ENCODE results near the gene L3MBTL4.

The L3MBTL4 gene

GRCh38 chr18:5979176-5979888, 435.4 kb downstream of the L3MBTL4 start:
- DNase-seq = no peak

- no peak for DNase-seq
These were observed 437.7 kb downstream of the L3MBTL4 start for GRCh38 chr18:5977022-5977421.

- no peak for DNase-seq
These were observed 439.4 kb downstream of the L3MBTL4 start for GRCh38 chr18:5975111-5976002.

- DNase-seq = no peak
These were observed 440.0 kb downstream of the L3MBTL4 start for GRCh38 chr18:5974696-5975095.

- DNase-seq = no peak
These were observed 441.6 kb downstream of the L3MBTL4 start for GRCh38 chr18:5973099-5973498.

GRCh38 chr18:5972298-5972697, 442.4 kb downstream of the L3MBTL4 start:
- DNase-seq = no peak

GRCh38 chr18:5969989-5970403, 444.7 kb downstream of the L3MBTL4 start:
- DNase-seq = no peak

- no peak for DNase-seq
These were observed 445.2 kb downstream of the L3MBTL4 start for GRCh38 chr18:5969355-5969988.

- no peak for DNase-seq
These were observed 447.0 kb downstream of the L3MBTL4 start for GRCh38 chr18:5967666-5968065.

- DNase-seq = no peak
These were observed 447.7 kb downstream of the L3MBTL4 start for GRCh38 chr18:5967007-5967406.

GRCh38 chr18:5966514-5966913, 448.2 kb downstream of the L3MBTL4 start:
- DNase-seq = no peak

GRCh38 chr18:5964996-5965395, 449.7 kb downstream of the L3MBTL4 start:
- DNase-seq = no peak

- no peak for DNase-seq
These were observed 450.1 kb downstream of the L3MBTL4 start for GRCh38 chr18:5964596-5964995.

GRCh38 chr18:5964108-5964507, 450.6 kb downstream of the L3MBTL4 start:
- no peak for DNase-seq

GRCh38 chr18:5963267-5963666, 451.4 kb downstream of the L3MBTL4 start:
- no peak for DNase-seq

GRCh38 chr18:5962362-5962761, 452.3 kb downstream of the L3MBTL4 start:
- no peak for DNase-seq

- no peak for DNase-seq
These were observed 452.9 kb downstream of the L3MBTL4 start for GRCh38 chr18:5961828-5962150.

- no peak for DNase-seq
These were observed 453.4 kb downstream of the L3MBTL4 start for GRCh38 chr18:5961097-5961827.

GRCh38 chr18:5958822-5959221, 455.9 kb downstream of the L3MBTL4 start:
- DNase-seq = no peak

- DNase-seq = no peak
These were observed 458.9 kb downstream of the L3MBTL4 start for GRCh38 chr18:5955861-5956260.

- DNase-seq = no peak
These were observed 463.1 kb downstream of the L3MBTL4 start for GRCh38 chr18:5951515-5952091.

GRCh38 chr18:5948781-5949180, 465.9 kb downstream of the L3MBTL4 start:
- no peak for DNase-seq

GRCh38 chr18:5948237-5948636, 466.5 kb downstream of the L3MBTL4 start:
- DNase-seq = no peak

Measured in stimulated activated CD4-positive, alpha-beta T cell treated with anti-CD3 and anti-CD28 coated beads, Interleukin-12 subunit alpha, Interleukin-12 subunit beta, amount 100 ng/mL, for 4 hours (primary cell).